Effector CD4-positive, alpha-beta T cell (primary cell): ENCODE results near the gene PWWP2B.
"Not testable (repeated sequence)": the region's sequence is repeated elsewhere in the genome, so short reads cannot be mapped to it uniquely, and the experiment has no call there.

Source experiments
- DNase-seq: peaks from one replicate; pipeline ENCODE4 v3.0.0-alpha.2; 2020

Gene PWWP2B

GRCh38 chr10:132420981-132421846 is 24.2 kb downstream of the PWWP2B start:
- no peak for DNase-seq

- DNase-seq, result no peak
These were observed 25.1 kb downstream of the PWWP2B start for GRCh38 chr10:132421847-132422751.

- DNase-seq, result no peak
These were observed 26.2 kb downstream of the PWWP2B start for GRCh38 chr10:132422903-132423825.

GRCh38 chr10:132423966-132424861 is 27.2 kb downstream of the PWWP2B start:
- no peak for DNase-seq

- DNase-seq, result no peak
These were observed 28.2 kb downstream of the PWWP2B start for GRCh38 chr10:132425029-132425756.

- no peak for DNase-seq
These were observed 28.8 kb downstream of the PWWP2B start for GRCh38 chr10:132425757-132426155.

GRCh38 chr10:132427006-132427771 is 30.2 kb downstream of the PWWP2B start:
- no peak for DNase-seq

GRCh38 chr10:132427939-132428367 is 31.0 kb downstream of the PWWP2B start:
- DNase-seq, result no peak

- no peak for DNase-seq
These were observed 31.5 kb downstream of the PWWP2B start for GRCh38 chr10:132428486-132428995.

- no peak for DNase-seq
These were observed 32.6 kb downstream of the PWWP2B start for GRCh38 chr10:132429281-132430230.

- no peak for DNase-seq
These were observed 33.3 kb downstream of the PWWP2B start for GRCh38 chr10:132430231-132430743.

- no peak for DNase-seq
These were observed 33.9 kb downstream of the PWWP2B start for GRCh38 chr10:132430861-132431271.

GRCh38 chr10:132431537-132432175 is 34.7 kb downstream of the PWWP2B start:
- DNase-seq, result no peak

GRCh38 chr10:132432176-132432540 is 35.2 kb downstream of the PWWP2B start:
- DNase-seq, result no peak

- DNase-seq, result no peak
These were observed 36.8 kb downstream of the PWWP2B start for GRCh38 chr10:132433671-132434340.

GRCh38 chr10:132434405-132435005 is 37.5 kb downstream of the PWWP2B start:
- no peak for DNase-seq

GRCh38 chr10:132435320-132435719 is 38.3 kb downstream of the PWWP2B start:
- not testable (repeated sequence) for DNase-seq
